Psoas muscle (tissue), 8 donors: ENCODE results near the gene GHR. TPM values are rescaled to one million over a fixed set of nuclear protein-coding genes. Genes with fewer than 3 reads are reported as not detected.
A peak's percentile ranks its signal among the peaks of the same experiment; 100 is the strongest.

Experiments used
- ATAC-seq, 4 donors: fragments of 200-7000 bp; cut with Tn5 transposase; one replicate each; pipeline ENCODE4 v1.9.1; 2020; ENCODE audit warnings: moderate library complexity in 3 of 4, mild to moderate bottlenecking in 2 of 4
- DNase-seq, 2 donors: peaks; one replicate each; pipeline ENCODE4 v3.0.0-alpha.2; 2020
- H3K27ac ChIP-seq: fragments of 200-600 bp; one replicate; pipeline ENCODE4 v1.8.0; 2022
- H3K27me3 ChIP-seq, 3 donors: fragments of 200-600 bp in 1 of 3; one replicate each; pipeline versions ENCODE4 v1.6.1 to v1.8.0; 2013 to 2022; ENCODE audit warnings: low read length in 2 of 3, mild to moderate bottlenecking in 2 of 3, moderate library complexity in 1 of 3; ENCODE audit not compliant: insufficient read depth in 3 of 3
- H3K36me3 ChIP-seq, 2 donors: fragments of 200-600 bp in 1 of 2; one replicate each; pipeline versions ENCODE4 v1.6.1 to v1.8.0; 2013 to 2022; ENCODE audit warnings: low read depth in 1 of 2, mild to moderate bottlenecking in 1 of 2, moderate library complexity in 1 of 2; ENCODE audit not compliant: insufficient read depth in 1 of 2
- H3K4me1 ChIP-seq: fragments of 200-600 bp; one replicate; pipeline ENCODE4 v1.8.0; 2022
- H3K4me3 ChIP-seq: fragments of 200-600 bp; one replicate; pipeline ENCODE4 v1.8.0; 2022; ENCODE audit warnings: mild to moderate bottlenecking
- H3K9me3 ChIP-seq: fragments of 200-600 bp; one replicate; pipeline ENCODE4 v1.8.0; 2022
- CTCF ChIP-seq: fragments of 200-600 bp; IDR thresholded peaks from one replicate; pipeline ENCODE4 v1.8.0; 2022; ENCODE audit warnings: antibody characterized with exemption
- WGBS, 3 donors: extraction: QIAGEN DNeasy Blood & Tissue Kit; methylation state at CpG; one replicate each; pipeline versions ENCODE4 v1.1.6 to v1.1.7; 2013; 5-methylcytosine and 5-hydroxymethylcytosine counted together
- intact Hi-C, 2 donors: fragments of 100-400 bp; cut with DNase I; formaldehyde crosslinking; loops; one replicate each; pipeline versions ENCODE4 v1.11.0 to v1.14.2; 2022
- polyA plus RNA-seq, 3 donors: library from polyadenylated mRNA; stranded (reverse); fragments of 200-250 nt; gene quantifications; one replicate each; pipeline ENCODE4 v1.2.3, GENCODE V29; 2013
- total RNA-seq, 4 donors: library from RNA; stranded (reverse); fragmentation: NEBNext Ultra II Directional in 2 of 4; extraction: Animal tissue kit (Norgen Biotek cat#: 25700) in 2 of 4; gene quantifications; one replicate each; pipeline versions ENCODE4 v1.2.1 to v1.2.4, GENCODE V29; 2021 to 2023
- donor health status: healthy with polysubstance abuse.
- donor health status: DM: no; HTN: no; CAD: no; lungs with moderate emphysema.
- donor health status: Bipolar disorder and iron deficiency.
- donor health status: healthy.
- donor health status: DM: yes; HTN: yes; CAD: no.
- donor health status: DM: no; HTN: no; CAD: no.
- donor health status: DM: no; HTN: no; CAD: no.
- donor health status: DM: yes; HTN: yes; CAD: no.

GHR gene
- total and polyA plus RNA-seq, 7 donors: 12.4 to 60.3 (median 32.1) TPM

- Histone ChIP-seq H3K4me3 (no peak overlapping the region), H3K27me3 (no peaks in the 10 kb centered on the region), H3K4me1 (peaks cover 70% of the 10 kb centered on the region), H3K9me3 (no peaks in the 10 kb centered on the region), H3K27ac (peak overlapping the region; percentile 32), H3K36me3 (peaks cover 0 to 4% of the 10 kb centered on the region in 2 donors)
- intact Hi-C loops: no loop called here
- ATAC-seq (peak in 1 of 4 donors; percentile 18), DNase-seq (no peak)
- no peak for TF ChIP-seq CTCF
- WGBS, 3 donors: 10 to 11% (median 10%) methylated on average over 2 of the region's 2 CpGs
Observed at GRCh38 chr5:42490831-42491230, 67.6 kb downstream of the GHR start.

GRCh38 chr5:42491699-42492098, 68.5 kb downstream of the GHR start:
- H3K4me3 ChIP-seq: no peak overlapping the region
- ATAC-seq (no peak), DNase-seq (no peak)
- TF ChIP-seq CTCF: no peak
- H3K27ac ChIP-seq: peak overlapping the region; percentile 32
- WGBS, 3 donors: 32 to 37% (median 35%) methylated on average over 3 of the region's 3 CpGs
- no peaks in the 10 kb centered on the region for H3K9me3 ChIP-seq
- H3K27me3 ChIP-seq: no peaks in the 10 kb centered on the region
- H3K4me1 ChIP-seq: peaks cover 77% of the 10 kb centered on the region
- intact Hi-C loops: no loop called here
- H3K36me3 ChIP-seq: no peaks in the 10 kb centered on the region

GRCh38 chr5:42492974-42493373, 69.7 kb downstream of the GHR start:
- DNase-seq (no peak), ATAC-seq (no peak)
- Histone ChIP-seq H3K27ac (peak overlapping the region; percentile 31), H3K27me3 (no peaks in the 10 kb centered on the region), H3K4me3 (no peak overlapping the region), H3K9me3 (no peaks in the 10 kb centered on the region), H3K4me1 (peaks cover 89% of the 10 kb centered on the region), H3K36me3 (no peaks in the 10 kb centered on the region)
- 78 to 84% (median 82%) methylated on average over 3 of the region's 3 CpGs for WGBS, 3 donors
- TF ChIP-seq CTCF: no peak
- intact Hi-C loops: no loop called here

- 60 to 83% (median 71%) methylated on average over 4 of the region's 4 CpGs for WGBS, 3 donors
- TF ChIP-seq CTCF: no peak
- intact Hi-C loops: no loop called here
Observed at GRCh38 chr5:42494414-42494813, 71.2 kb downstream of the GHR start.

GRCh38 chr5:42495914-42496313, 72.7 kb downstream of the GHR start:
- Histone ChIP-seq H3K27ac (peak overlapping the region; percentile 72), H3K9me3 (no peaks in the 10 kb centered on the region), H3K4me1 (peaks cover 91% of the 10 kb centered on the region), H3K4me3 (no peak overlapping the region), H3K36me3 (no peaks in the 10 kb centered on the region), H3K27me3 (no peaks in the 10 kb centered on the region)
- WGBS, 3 donors: 32 to 54% (median 35%) methylated on average over 2 of the region's 2 CpGs
- TF ChIP-seq CTCF: no peak
- intact Hi-C loops: loop anchor here in 1 of 2 donors (5.0 kb wide), 1 partner anchor 74 kb away; the partner anchor contains the start of gene GHR
- ATAC-seq: peak; percentile 60 to 88 (median 73)
- no peak for DNase-seq

More at GRCh38 chr5:42494414-42494813, 71.2 kb downstream of the GHR start:
- ATAC-seq: peak in 2 of 4 donors; percentile 23 to 66
- H3K27me3 ChIP-seq: no peaks in the 10 kb centered on the region
- H3K9me3 ChIP-seq: no peaks in the 10 kb centered on the region
- H3K4me1 ChIP-seq: peaks cover 93% of the 10 kb centered on the region
- H3K27ac ChIP-seq: peak overlapping the region; percentile 63
- DNase-seq: no peak
- H3K4me3 ChIP-seq: no peak overlapping the region
- H3K36me3 ChIP-seq: no peaks in the 10 kb centered on the region
